ENCODE results near the gene ATP6V1F. TPM values are rescaled to one million over a fixed set of nuclear protein-coding genes. Genes with fewer than 3 reads are reported as not detected.

The ATP6V1F gene
- total RNA-seq, 1 experiment from 2014 or later, result 115 TPM

GRCh38 chr7:128853799-128854198 is 8.9 kb upstream of the ATP6V1F start:
- Mint-ChIP-seq H3K27me3 (ENCODE audit: low read depth) (no peaks in the 10 kb centered on the region; the same call in 1 of the 2 replicates), H3K4me1 (no peaks in the 10 kb centered on the region), H3K27ac (no peak overlapping the region; a peak in 1 of 7 replicates), H3K9me3 (no peaks in the 10 kb centered on the region), H3K4me3 (no peak overlapping the region), H3K36me3 (ENCODE audit: insufficient read depth in 1 of 3, low read depth in 3 of 3) (peaks cover 0 to 7% (median 0%) of the 10 kb centered on the region in 3 experiments; a peak in 1 of 7 replicates)
- H3K23ac ChIP-seq (ENCODE audit: insufficient read length, low read depth, low read length), result no peak overlapping the region
- no peak overlapping the region for H2BK15ac ChIP-seq (ENCODE audit: low read depth, low read length)
- TF ChIP-seq CTCF (conservative IDR thresholded peaks at IDR 0.05), result no peak
- H3K27ac ChIP-seq (ENCODE audit: insufficient read length, low read depth, low read length), result no peak overlapping the region
- H3K79me2 ChIP-seq (ENCODE audit: insufficient read depth, low read length), result no peaks in the 10 kb centered on the region
- H3K18ac ChIP-seq (ENCODE audit: insufficient read length, low read depth, low read length), result no peak overlapping the region
- H3K9me3 ChIP-seq (ENCODE audit: control insufficient read depth, low read depth, low read length), result no peaks in the 10 kb centered on the region
- no CpG with 5 or more reads among the region's 23 CpGs for WGBS (ENCODE audit: extremely low coverage, insufficient read length, low lambda C conversion rate)
- no peak overlapping the region for H2BK120ac ChIP-seq (ENCODE audit: low read depth, low read length, poor library complexity, severe bottlenecking)
- H2BK20ac ChIP-seq (ENCODE audit: low read depth, low read length, poor library complexity, severe bottlenecking), result no peak overlapping the region
- H3K56ac ChIP-seq (ENCODE audit: insufficient read length, low read depth, low read length), result no peak overlapping the region
- H3T11ph ChIP-seq (ENCODE audit: low read length), result no peak overlapping the region
- no peak overlapping the region for H3K9ac ChIP-seq (ENCODE audit: extremely low read depth, insufficient read length, low read length)
- H3K4me1 ChIP-seq (ENCODE audit: insufficient read depth, low read length), result no peaks in the 10 kb centered on the region
- H4K91ac ChIP-seq (ENCODE audit: insufficient read length, low read depth, low read length), result no peak overlapping the region
- H4K8ac ChIP-seq (replicated peaks; ENCODE audit: insufficient read length, low read depth, low read length), result no peak overlapping the region
- no peaks in the 10 kb centered on the region for H4K20me1 ChIP-seq (ENCODE audit: control insufficient read depth, insufficient read depth, insufficient read length)
- H2AK5ac ChIP-seq (ENCODE audit: insufficient read length, low read length), result no peak overlapping the region
- H3K23me2 ChIP-seq (ENCODE audit: insufficient read length, low read depth, low read length, poor library complexity, severe bottlenecking), result no peaks in the 10 kb centered on the region
- H3K79me1 ChIP-seq (ENCODE audit: insufficient read depth, low read depth, low read length, poor library complexity, severe bottlenecking), result no peaks in the 10 kb centered on the region
- H2BK5ac ChIP-seq (ENCODE audit: insufficient read length, low read length), result no peak overlapping the region
- H2AFZ ChIP-seq (ENCODE audit: low read length), result no peak overlapping the region
- H3K4me2 ChIP-seq (ENCODE audit: insufficient read depth, insufficient read length, low read length), result no peak overlapping the region
- no peak overlapping the region for H4K5ac ChIP-seq (ENCODE audit: insufficient read length, low read depth, low read length)
- no peak overlapping the region for H2BK12ac ChIP-seq (ENCODE audit: insufficient read length, low read depth, low read length)
- no peak for DNase-seq
- H3K4ac ChIP-seq (ENCODE audit: low read depth, low read length), result no peak overlapping the region
- no peaks in the 10 kb centered on the region for H3K27me3 ChIP-seq (ENCODE audit: insufficient read depth, low read length)
- H3K14ac ChIP-seq (ENCODE audit: insufficient read depth, low read length), result no peak overlapping the region

Measured in H9 (cell line).